B cell (primary cell): ENCODE data around the gene TBCD. TPM values are rescaled to one million over a fixed set of nuclear protein-coding genes. Genes with fewer than 3 reads are reported as not detected.

Experiments used
- ATAC-seq: fragments of 200-7000 bp; cut with Tn5 transposase; one replicate; pipeline ENCODE4 v1.10.0; 2021; ENCODE audit warnings: low read depth, mild to moderate bottlenecking, moderate number of reproducible peaks, moderate library complexity
- CTCF ChIA-PET: fragments of 350-600 bp; sonication (Branson Sonifier 250); formaldehyde crosslinking; loops from one replicate; lab custom pipeline; 2021; ENCODE audit warnings: antibody characterized with exemption, inconsistent platforms; lab: Charles Lee
- POLR2A ChIA-PET: fragments of 350-600 bp; sonication (Branson Sonifier 250); formaldehyde crosslinking; loops from one replicate; lab custom pipeline; 2021; ENCODE audit warnings: antibody characterized with exemption; lab: Charles Lee
- DNase-seq: peaks from one replicate; pipeline ENCODE4 v3.0.0; 2013
- H2AFZ ChIP-seq: 2 replicates; pipeline ENCODE4 v1.6.1; 2012; ENCODE audit warnings: mild to moderate bottlenecking, low read depth, low read length; ENCODE audit not compliant: insufficient read depth, poor library complexity, severe bottlenecking
- H3K27ac ChIP-seq, 2 donors: 1 replicate in 1 of 2; 2 replicates in 1 of 2; pipeline ENCODE4 v1.5.1; 2012 to 2013; ENCODE audit warnings: low read length in 2 of 2, mild to moderate bottlenecking in 2 of 2, moderate library complexity in 1 of 2
- H3K27me3 ChIP-seq, 4 experiments: fragments of 200-600 bp in 1 of 4; sonication (generic) in 1 of 4; replicated peaks in 1 of 4; 1 replicate in 2 of 4; 2 replicates in 2 of 4; pipeline versions ENCODE4 v1.6.1 to v1.7.0; 2013 to 2016; ENCODE audit warnings: low read length in 3 of 4, mild to moderate bottlenecking in 2 of 4, mixed read lengths in 1 of 4, moderate library complexity in 1 of 4; ENCODE audit not compliant: insufficient read depth in 4 of 4, control insufficient read depth in 3 of 4; ENCODE audit errors: control extremely low read depth in 1 of 4
- H3K36me3 ChIP-seq, 2 experiments: replicated peaks in 1 of 2; 1 replicate in 1 of 2; 2 replicates in 1 of 2; pipeline versions ENCODE4 v1.6.1 to v1.7.1; 2013; ENCODE audit warnings: low read length in 1 of 2; ENCODE audit not compliant: insufficient read depth in 2 of 2, control insufficient read depth in 1 of 2; ENCODE audit errors: control extremely low read depth in 1 of 2, extremely low read depth in 1 of 2
- H3K4me1 ChIP-seq, 2 donors: fragments of 200-600 bp in 1 of 2; sonication (generic) in 1 of 2; 1 replicate in 1 of 2; 2 replicates in 1 of 2; pipeline versions ENCODE4 v1.5.1 to v1.6.1; 2013 to 2017; ENCODE audit warnings: low read length in 2 of 2; ENCODE audit not compliant: control insufficient read depth in 2 of 2, insufficient read depth in 2 of 2
- H3K4me2 ChIP-seq: replicated peaks from 2 replicates; pipeline ENCODE3; 2012; ENCODE audit warnings: mild to moderate bottlenecking, low read depth, low read length; ENCODE audit not compliant: poor library complexity, severe bottlenecking
- H3K4me3 ChIP-seq, 5 experiments: fragments of 200-600 bp in 1 of 5; sonication (generic) in 1 of 5; 1 replicate in 3 of 5; 2 replicates in 2 of 5; pipeline versions ENCODE4 v1.5.1 to v1.7.0; 2011 to 2016; ENCODE audit warnings: low read length in 4 of 5, mild to moderate bottlenecking in 4 of 5, low read depth in 2 of 5, control low read depth in 1 of 5, moderate library complexity in 1 of 5; ENCODE audit not compliant: insufficient read depth in 1 of 5; ENCODE audit errors: control extremely low read depth in 1 of 5, extremely low read depth in 1 of 5
- H3K79me2 ChIP-seq: fragments of 200-600 bp; sonication (generic); one replicate; pipeline ENCODE4 v1.6.0; 2016; ENCODE audit warnings: low read length; ENCODE audit not compliant: control insufficient read depth, insufficient read depth
- H3K9ac ChIP-seq: fragments of 200-600 bp; sonication (generic); 2 replicates; pipeline ENCODE4 v1.6.1; 2017; ENCODE audit warnings: mild to moderate bottlenecking, low read length, moderate library complexity
- H3K9me3 ChIP-seq, 3 donors: one replicate each; pipeline versions ENCODE4 v1.6.1 to v1.7.1; 2013; ENCODE audit warnings: low read length in 2 of 3; ENCODE audit not compliant: control insufficient read depth in 2 of 3, insufficient read depth in 1 of 3; ENCODE audit errors: control extremely low read depth in 1 of 3
- H4K20me1 ChIP-seq: 2 replicates; pipeline ENCODE4 v1.6.0; 2012; ENCODE audit warnings: mild to moderate bottlenecking, low read length; ENCODE audit not compliant: insufficient read depth, control insufficient read depth, poor library complexity, severe bottlenecking
- H3K27ac Mint-ChIP-seq: one replicate; pipeline ENCODE4 v1.8.0; 2021; ENCODE audit warnings: mixed read lengths
- H3K27me3 Mint-ChIP-seq: one replicate; pipeline ENCODE4 v1.8.0; 2021; ENCODE audit warnings: mixed read lengths
- H3K4me1 Mint-ChIP-seq: one replicate; pipeline ENCODE4 v1.8.0; 2021; ENCODE audit warnings: mixed read lengths
- H3K4me3 Mint-ChIP-seq: one replicate; pipeline ENCODE4 v1.8.0; 2021; ENCODE audit warnings: mixed read lengths
- H3K9me3 Mint-ChIP-seq: one replicate; pipeline ENCODE4 v1.8.0; 2022; ENCODE audit warnings: mixed read lengths; ENCODE audit not compliant: insufficient read depth
- EZH2 ChIP-seq: IDR thresholded peaks from 2 replicates; pipeline ENCODE4 v1.6.1; 2012; ENCODE audit warnings: borderline replicate concordance, low read depth, mild to moderate bottlenecking, moderate library complexity, low read length; ENCODE audit not compliant: insufficient read depth, poor library complexity, severe bottlenecking
- WGBS: methylation state at CpG from one replicate; pipeline ENCODE4 v1.1.5; 2013; ENCODE audit warnings: missing lambda C conversion rate; ENCODE audit not compliant: insufficient coverage; 5-methylcytosine and 5-hydroxymethylcytosine counted together
- intact Hi-C: fragments of 100-400 bp; cut with micrococcal nuclease; formaldehyde crosslinking; loops from one replicate; pipeline ENCODE4 v1.10.0; 2022
- polyA plus RNA-seq: library from polyadenylated mRNA; depleted of rRNA; stranded (reverse); fragments of >200 nt; gene quantifications from 2 replicates; pipeline ENCODE4 v1.2.3, GENCODE V29; 2012
- total RNA-seq, 2 donors: library from RNA; stranded (reverse); fragments of 120-200 nt in 1 of 2; gene quantifications; 1 replicate in 1 of 2; 2 replicates in 1 of 2; pipeline versions ENCODE4 v1.2.3 to v1.2.4, GENCODE V29; 2013 to 2022
- TF ChIP-seq, protein P1 (sequence below): fragments of 200-600 bp; IDR thresholded peaks from one replicate; pipeline ENCODE4 v1.8.0; 2022; ENCODE audit warnings: antibody characterized with exemption, mild to moderate bottlenecking

The TBCD gene
- total and polyA plus RNA-seq, 2 donors (not counting 1 experiment from before 2014, with no cell fraction given) = 60.8 to 101 TPM

DNA sequence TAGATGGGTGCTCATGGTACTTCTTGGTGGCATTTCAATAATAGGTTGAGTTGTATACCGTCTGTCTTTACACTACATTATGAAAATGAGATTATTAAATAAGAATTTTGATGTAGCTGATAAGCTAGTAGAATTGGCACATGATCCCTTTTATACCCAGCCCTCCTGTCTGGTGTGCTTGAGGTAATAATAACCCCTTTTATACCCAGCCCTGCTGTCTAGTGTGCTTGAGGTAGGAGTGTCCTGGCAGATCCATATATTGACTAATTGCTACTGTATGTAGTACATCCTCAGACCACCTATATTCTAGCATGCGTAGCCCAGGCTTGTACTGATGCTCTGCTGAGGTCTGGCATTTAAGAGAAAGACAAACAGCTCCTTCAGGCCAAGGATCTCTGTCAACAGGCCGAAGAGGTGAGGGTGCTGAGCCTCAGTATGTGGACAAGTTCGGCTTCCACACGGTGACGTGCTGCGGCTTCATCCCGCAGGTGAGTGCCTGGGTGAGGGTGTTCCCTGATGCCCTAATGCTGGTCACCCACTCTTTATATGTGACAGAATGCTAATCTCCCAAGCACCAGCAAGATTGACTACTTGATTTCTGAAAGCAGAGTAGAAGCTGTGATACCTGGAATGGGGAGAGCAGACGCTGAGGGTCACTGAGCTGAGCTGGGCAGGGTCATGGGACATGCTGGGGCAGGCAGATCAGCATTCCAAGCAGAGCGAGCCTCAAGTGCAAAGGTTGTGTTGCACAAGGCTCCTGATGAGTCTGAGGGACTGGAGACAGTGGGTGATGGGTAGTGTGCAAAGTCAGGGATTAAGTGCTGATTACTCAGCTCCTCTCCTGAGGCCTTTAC is 10.7 kb upstream of the TBCD start:
- Histone ChIP-seq H3K4me1 (no peaks in the 10 kb centered on the region), H3K4me2 (no peak overlapping the region), H3K9ac (no peak overlapping the region), H4K20me1 (no peaks in the 10 kb centered on the region), H3K36me3 (no peaks in the 10 kb centered on the region), H3K4me3 (no peak overlapping the region), H3K27me3 (peaks cover 0 to 2% (median 0%) of the 10 kb centered on the region in 4 experiments), H2AFZ (no peak overlapping the region), H3K79me2 (no peaks in the 10 kb centered on the region), H3K27ac (no peak overlapping the region), H3K9me3 (peaks cover 0 to 22% (median 6%) of the 10 kb centered on the region in 3 donors)
- DNase-seq (no peak), ATAC-seq (no peak)
- CTCF ChIA-PET = interaction anchor here (0.6 kb wide), 1 partner anchor 8 kb away, joined by 3 read pairs; no protein-coding TSS in a partner anchor
- Mint-ChIP-seq H3K4me3 (no peak overlapping the region), H3K4me1 (peaks cover under 1% of the 10 kb centered on the region), H3K27ac (no peak overlapping the region), H3K27me3 (no peaks in the 10 kb centered on the region), H3K9me3 (no peaks in the 10 kb centered on the region)
- 99% methylated on average over 8 of the region's 10 CpGs for WGBS
- TF ChIP-seq, protein P1, sequence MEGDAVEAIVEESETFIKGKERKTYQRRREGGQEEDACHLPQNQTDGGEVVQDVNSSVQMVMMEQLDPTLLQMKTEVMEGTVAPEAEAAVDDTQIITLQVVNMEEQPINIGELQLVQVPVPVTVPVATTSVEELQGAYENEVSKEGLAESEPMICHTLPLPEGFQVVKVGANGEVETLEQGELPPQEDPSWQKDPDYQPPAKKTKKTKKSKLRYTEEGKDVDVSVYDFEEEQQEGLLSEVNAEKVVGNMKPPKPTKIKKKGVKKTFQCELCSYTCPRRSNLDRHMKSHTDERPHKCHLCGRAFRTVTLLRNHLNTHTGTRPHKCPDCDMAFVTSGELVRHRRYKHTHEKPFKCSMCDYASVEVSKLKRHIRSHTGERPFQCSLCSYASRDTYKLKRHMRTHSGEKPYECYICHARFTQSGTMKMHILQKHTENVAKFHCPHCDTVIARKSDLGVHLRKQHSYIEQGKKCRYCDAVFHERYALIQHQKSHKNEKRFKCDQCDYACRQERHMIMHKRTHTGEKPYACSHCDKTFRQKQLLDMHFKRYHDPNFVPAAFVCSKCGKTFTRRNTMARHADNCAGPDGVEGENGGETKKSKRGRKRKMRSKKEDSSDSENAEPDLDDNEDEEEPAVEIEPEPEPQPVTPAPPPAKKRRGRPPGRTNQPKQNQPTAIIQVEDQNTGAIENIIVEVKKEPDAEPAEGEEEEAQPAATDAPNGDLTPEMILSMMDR = no peak
- no peak for TF ChIP-seq EZH2
- POLR2A ChIA-PET = no interaction called here
- intact Hi-C loops = no loop called here
